Spleen (tissue), 11 donors: ENCODE results near the gene TUBB4A. TPM values are rescaled to one million over a fixed set of nuclear protein-coding genes. Genes with fewer than 3 reads are reported as not detected.

Experiments used
- DNase-seq: peaks from one replicate; pipeline ENCODE4 v3.0.0-alpha.2; 2020
- H3K27ac ChIP-seq, 8 donors: fragments of 200-600 bp; sonication (generic) in 7 of 8; 1 replicate in 4 of 8; 2 replicates in 4 of 8; pipeline versions ENCODE4 v1.5.0 to v1.8.0; 2016 to 2021; ENCODE audit warnings: inconsistent platforms in 4 of 8, mild to moderate bottlenecking in 4 of 8, moderate library complexity in 1 of 8
- H3K27me3 ChIP-seq, 7 donors: fragments of 200-600 bp; sonication (generic) in 6 of 7; replicated peaks in 1 of 7; 1 replicate in 4 of 7; 2 replicates in 3 of 7; pipeline versions ENCODE4 v1.5.0 to v1.8.0; 2016 to 2021; ENCODE audit warnings: inconsistent platforms in 3 of 7, mild to moderate bottlenecking in 1 of 7
- H3K36me3 ChIP-seq, 6 donors: fragments of 200-600 bp; sonication (generic) in 5 of 6; 1 replicate in 4 of 6; 2 replicates in 2 of 6; pipeline versions ENCODE4 v1.5.0 to v1.8.0; 2016 to 2021; ENCODE audit warnings: inconsistent platforms in 2 of 6
- H3K4me1 ChIP-seq, 6 donors: fragments of 200-600 bp; sonication (generic) in 5 of 6; 1 replicate in 3 of 6; 2 replicates in 3 of 6; pipeline versions ENCODE4 v1.5.0 to v1.8.0; 2016 to 2021; ENCODE audit warnings: inconsistent platforms in 3 of 6
- H3K4me3 ChIP-seq, 8 donors: fragments of 200-600 bp; sonication (generic) in 7 of 8; 1 replicate in 4 of 8; 2 replicates in 4 of 8; pipeline versions ENCODE4 v1.5.0 to v1.8.0; 2016 to 2021; ENCODE audit warnings: inconsistent platforms in 4 of 8, mild to moderate bottlenecking in 4 of 8, moderate library complexity in 2 of 8
- H3K9me3 ChIP-seq, 8 donors: fragments of 200-600 bp; sonication (generic) in 7 of 8; 1 replicate in 4 of 8; 2 replicates in 4 of 8; pipeline versions ENCODE4 v1.5.0 to v1.8.0; 2016 to 2021; ENCODE audit warnings: inconsistent platforms in 4 of 8
- CTCF ChIP-seq, 11 experiments: fragments of 200-600 bp in 7 of 11; fragments of 450-650 bp in 4 of 11; sonication (generic) in 4 of 11; IDR thresholded peaks in 8 of 11; conservative IDR thresholded peaks in 3 of 11; 1 replicate in 7 of 11; 2 replicates in 4 of 11; pipeline versions ENCODE4 v1.4.0 to v1.8.0; 2016 to 2021; ENCODE audit warnings: antibody characterized with exemption in 11 of 11, inconsistent platforms in 4 of 11, mild to moderate bottlenecking in 1 of 11
- POLR2A ChIP-seq, 3 donors: fragments of 450-650 bp; IDR thresholded peaks; one replicate each; pipeline ENCODE4 v1.5.1; 2017; ENCODE audit warnings: antibody characterized with exemption in 3 of 3, mild to moderate bottlenecking in 1 of 3
- POLR2AphosphoS5 ChIP-seq, 3 donors: sonication (generic); formaldehyde crosslinking; IDR thresholded peaks; one replicate each; pipeline ENCODE4 v1.5.1; 2017; ENCODE audit warnings: antibody characterized with exemption in 3 of 3
- WGBS, 5 donors: extraction: QIAGEN DNeasy Blood & Tissue Kit in 3 of 5; methylation state at CpG; one replicate each; pipeline versions ENCODE4 v1.1.5 to v1.1.7; 2013 to 2018; 5-methylcytosine and 5-hydroxymethylcytosine counted together
- intact Hi-C: fragments of 100-400 bp; cut with DNase I; formaldehyde crosslinking; loops from one replicate; pipeline ENCODE4 v1.15.0; 2023; ENCODE audit warnings: low total_unique reads
- polyA plus RNA-seq, 3 donors: library from polyadenylated mRNA; stranded (reverse); fragments of 200-250 nt; gene quantifications; one replicate each; pipeline ENCODE4 v1.2.1, GENCODE V29; 2013
- total RNA-seq, 7 donors: library from RNA; depleted of rRNA in 3 of 7; stranded (reverse); fragments of >200 nt in 3 of 7; fragmentation: NEBNext Ultra II Directional in 4 of 7; extraction: Animal tissue kit (Norgen Biotek cat#: 25700) in 4 of 7; gene quantifications; one replicate each; pipeline versions ENCODE4 v1.1.0 to v1.2.1, GENCODE V29; 2016 to 2021
- donor health status: healthy with polysubstance abuse.
- donor health status: DM: no; HTN: no; CAD: no; lungs with moderate emphysema.
- donor health status: DM: no; HTN: no; CAD: no.
- donor health status: Bipolar disorder and iron deficiency.
- donor health status: healthy.
- donor health status: DM: no; HTN: no; CAD: no.
- donor health status: DM: yes; HTN: yes; CAD: no.

The TUBB4A gene
- total and polyA plus RNA-seq, 10 donors: 1.7 to 23.8 (median 15.8) TPM

- no peak for TF ChIP-seq CTCF (IDR thresholded peaks at IDR 0.05 in 8 of 11, conservative IDR thresholded peaks at IDR 0.05 in 3 of 11)
- no peak for TF ChIP-seq POLR2A (IDR thresholded peaks at IDR 0.05)
- no peak for TF ChIP-seq POLR2AphosphoS5 (IDR thresholded peaks at IDR 0.05)
- intact Hi-C loops: no loop called here
- Histone ChIP-seq H3K4me1 (peaks cover 8 to 69% (median 42%) of the 10 kb centered on the region in 6 donors), H3K27me3 (peaks cover 0 to 46% (median 14%) of the 10 kb centered on the region in 7 donors), H3K4me3 (peak overlapping the region; percentile 47 to 78 (median 59)), H3K9me3 (no peaks in the 10 kb centered on the region), H3K27ac (peak overlapping the region in 2 of 8 donors; percentile 75 to 79), H3K36me3 (peaks cover 0 to under 1% (median 0%) of the 10 kb centered on the region in 6 donors)
- DNase-seq: no peak
- 59 to 70% (median 66%) methylated on average over 17 to 24 of the region's 24 CpGs for WGBS, 5 donors
Measured at GRCh38 chr19:6500837-6501739, 1.0 kb downstream of the TUBB4A start.

- Histone ChIP-seq H3K36me3 (peaks cover 0 to 17% (median 3%) of the 10 kb centered on the region in 6 donors), H3K27ac (no peak overlapping the region), H3K4me1 (peaks cover 5 to 58% (median 34%) of the 10 kb centered on the region in 6 donors), H3K4me3 (no peak overlapping the region), H3K27me3 (peaks cover 0 to 46% (median 14%) of the 10 kb centered on the region in 7 donors), H3K9me3 (no peaks in the 10 kb centered on the region)
- no peak for DNase-seq
- intact Hi-C loops: no loop called here
- TF ChIP-seq POLR2A (IDR thresholded peaks at IDR 0.05) (no peak), POLR2AphosphoS5 (IDR thresholded peaks at IDR 0.05) (no peak), CTCF (IDR thresholded peaks at IDR 0.05 in 8 of 11, conservative IDR thresholded peaks at IDR 0.05 in 3 of 11) (no peak)
- WGBS, 5 donors: 75 to 92% (median 78%) methylated on average over 17 of the region's 17 CpGs
Measured at GRCh38 chr19:6499052-6499790, 2.9 kb downstream of the TUBB4A start.

- intact Hi-C loops: no loop called here
- WGBS, 5 donors: 56 to 69% (median 64%) methylated on average over 7 of the region's 7 CpGs
- no peak for DNase-seq
Measured at GRCh38 chr19:6498294-6499036, 3.6 kb downstream of the TUBB4A start.

More at GRCh38 chr19:6498294-6499036, 3.6 kb downstream of the TUBB4A start:
- TF ChIP-seq CTCF (IDR thresholded peaks at IDR 0.05 in 8 of 11, conservative IDR thresholded peaks at IDR 0.05 in 3 of 11): no peak
- TF ChIP-seq POLR2A (IDR thresholded peaks at IDR 0.05): no peak
- TF ChIP-seq POLR2AphosphoS5 (IDR thresholded peaks at IDR 0.05): no peak
- Histone ChIP-seq H3K27me3 (peaks cover 0 to 38% (median 14%) of the 10 kb centered on the region in 7 donors), H3K36me3 (peaks cover 0 to 17% (median 3%) of the 10 kb centered on the region in 6 donors), H3K27ac (peak overlapping the region in 1 of 8 donors; percentile 30), H3K4me3 (no peak overlapping the region), H3K4me1 (peaks cover 5 to 52% (median 29%) of the 10 kb centered on the region in 6 donors), H3K9me3 (no peaks in the 10 kb centered on the region)
